B cell (primary cell): ENCODE results near the gene ACAA2. TPM values are rescaled to one million over a fixed set of nuclear protein-coding genes. Genes with fewer than 3 reads are reported as not detected.

Experiments
- ATAC-seq: fragments of 200-7000 bp; cut with Tn5 transposase; one replicate; pipeline ENCODE4 v1.10.0; 2021; ENCODE audit warnings: low read depth, mild to moderate bottlenecking, moderate number of reproducible peaks, moderate library complexity
- CTCF ChIA-PET: fragments of 350-600 bp; sonication (Branson Sonifier 250); formaldehyde crosslinking; loops from one replicate; lab custom pipeline; 2021; ENCODE audit warnings: antibody characterized with exemption, inconsistent platforms; lab: Charles Lee
- POLR2A ChIA-PET: fragments of 350-600 bp; sonication (Branson Sonifier 250); formaldehyde crosslinking; loops from one replicate; lab custom pipeline; 2021; ENCODE audit warnings: antibody characterized with exemption; lab: Charles Lee
- DNase-seq: peaks from one replicate; pipeline ENCODE4 v3.0.0; 2013
- H2AFZ ChIP-seq: 2 replicates; pipeline ENCODE4 v1.6.1; 2012; ENCODE audit warnings: mild to moderate bottlenecking, low read depth, low read length; ENCODE audit not compliant: insufficient read depth, poor library complexity, severe bottlenecking
- H3K27ac ChIP-seq, 2 donors: 1 replicate in 1 of 2; 2 replicates in 1 of 2; pipeline ENCODE4 v1.5.1; 2012 to 2013; ENCODE audit warnings: low read length in 2 of 2, mild to moderate bottlenecking in 2 of 2, moderate library complexity in 1 of 2
- H3K27me3 ChIP-seq, 4 experiments: fragments of 200-600 bp in 1 of 4; sonication (generic) in 1 of 4; replicated peaks in 1 of 4; 1 replicate in 2 of 4; 2 replicates in 2 of 4; pipeline versions ENCODE4 v1.6.1 to v1.7.0; 2013 to 2016; ENCODE audit warnings: low read length in 3 of 4, mild to moderate bottlenecking in 2 of 4, mixed read lengths in 1 of 4, moderate library complexity in 1 of 4; ENCODE audit not compliant: insufficient read depth in 4 of 4, control insufficient read depth in 3 of 4; ENCODE audit errors: control extremely low read depth in 1 of 4
- H3K36me3 ChIP-seq, 2 experiments: replicated peaks in 1 of 2; 1 replicate in 1 of 2; 2 replicates in 1 of 2; pipeline versions ENCODE4 v1.6.1 to v1.7.1; 2013; ENCODE audit warnings: low read length in 1 of 2; ENCODE audit not compliant: insufficient read depth in 2 of 2, control insufficient read depth in 1 of 2; ENCODE audit errors: control extremely low read depth in 1 of 2, extremely low read depth in 1 of 2
- H3K4me1 ChIP-seq, 2 donors: fragments of 200-600 bp in 1 of 2; sonication (generic) in 1 of 2; 1 replicate in 1 of 2; 2 replicates in 1 of 2; pipeline versions ENCODE4 v1.5.1 to v1.6.1; 2013 to 2017; ENCODE audit warnings: low read length in 2 of 2; ENCODE audit not compliant: control insufficient read depth in 2 of 2, insufficient read depth in 2 of 2
- H3K4me2 ChIP-seq: replicated peaks from 2 replicates; pipeline ENCODE3; 2012; ENCODE audit warnings: mild to moderate bottlenecking, low read depth, low read length; ENCODE audit not compliant: poor library complexity, severe bottlenecking
- H3K4me3 ChIP-seq, 5 experiments: fragments of 200-600 bp in 1 of 5; sonication (generic) in 1 of 5; 1 replicate in 3 of 5; 2 replicates in 2 of 5; pipeline versions ENCODE4 v1.5.1 to v1.7.0; 2011 to 2016; ENCODE audit warnings: low read length in 4 of 5, mild to moderate bottlenecking in 4 of 5, low read depth in 2 of 5, control low read depth in 1 of 5, moderate library complexity in 1 of 5; ENCODE audit not compliant: insufficient read depth in 1 of 5; ENCODE audit errors: control extremely low read depth in 1 of 5, extremely low read depth in 1 of 5
- H3K79me2 ChIP-seq: fragments of 200-600 bp; sonication (generic); one replicate; pipeline ENCODE4 v1.6.0; 2016; ENCODE audit warnings: low read length; ENCODE audit not compliant: control insufficient read depth, insufficient read depth
- H3K9ac ChIP-seq: fragments of 200-600 bp; sonication (generic); 2 replicates; pipeline ENCODE4 v1.6.1; 2017; ENCODE audit warnings: mild to moderate bottlenecking, low read length, moderate library complexity
- H3K9me3 ChIP-seq, 3 donors: one replicate each; pipeline versions ENCODE4 v1.6.1 to v1.7.1; 2013; ENCODE audit warnings: low read length in 2 of 3; ENCODE audit not compliant: control insufficient read depth in 2 of 3, insufficient read depth in 1 of 3; ENCODE audit errors: control extremely low read depth in 1 of 3
- H4K20me1 ChIP-seq: 2 replicates; pipeline ENCODE4 v1.6.0; 2012; ENCODE audit warnings: mild to moderate bottlenecking, low read length; ENCODE audit not compliant: insufficient read depth, control insufficient read depth, poor library complexity, severe bottlenecking
- H3K27ac Mint-ChIP-seq: one replicate; pipeline ENCODE4 v1.8.0; 2021; ENCODE audit warnings: mixed read lengths
- H3K27me3 Mint-ChIP-seq: one replicate; pipeline ENCODE4 v1.8.0; 2021; ENCODE audit warnings: mixed read lengths
- H3K4me1 Mint-ChIP-seq: one replicate; pipeline ENCODE4 v1.8.0; 2021; ENCODE audit warnings: mixed read lengths
- H3K4me3 Mint-ChIP-seq: one replicate; pipeline ENCODE4 v1.8.0; 2021; ENCODE audit warnings: mixed read lengths
- H3K9me3 Mint-ChIP-seq: one replicate; pipeline ENCODE4 v1.8.0; 2022; ENCODE audit warnings: mixed read lengths; ENCODE audit not compliant: insufficient read depth
- CTCF ChIP-seq: fragments of 200-600 bp; IDR thresholded peaks from one replicate; pipeline ENCODE4 v1.8.0; 2022; ENCODE audit warnings: antibody characterized with exemption, mild to moderate bottlenecking
- EZH2 ChIP-seq: IDR thresholded peaks from 2 replicates; pipeline ENCODE4 v1.6.1; 2012; ENCODE audit warnings: borderline replicate concordance, low read depth, mild to moderate bottlenecking, moderate library complexity, low read length; ENCODE audit not compliant: insufficient read depth, poor library complexity, severe bottlenecking
- WGBS: methylation state at CpG from one replicate; pipeline ENCODE4 v1.1.5; 2013; ENCODE audit warnings: missing lambda C conversion rate; ENCODE audit not compliant: insufficient coverage; 5-methylcytosine and 5-hydroxymethylcytosine counted together
- intact Hi-C: fragments of 100-400 bp; cut with micrococcal nuclease; formaldehyde crosslinking; loops from one replicate; pipeline ENCODE4 v1.10.0; 2022
- polyA plus RNA-seq: library from polyadenylated mRNA; depleted of rRNA; stranded (reverse); fragments of >200 nt; gene quantifications from 2 replicates; pipeline ENCODE4 v1.2.3, GENCODE V29; 2012
- total RNA-seq, 2 donors: library from RNA; stranded (reverse); fragments of 120-200 nt in 1 of 2; gene quantifications; 1 replicate in 1 of 2; 2 replicates in 1 of 2; pipeline versions ENCODE4 v1.2.3 to v1.2.4, GENCODE V29; 2013 to 2022

The ACAA2 gene
- total and polyA plus RNA-seq, 2 donors (not counting 1 experiment from before 2014, with no cell fraction given): 10.6 to 25.0 TPM

- H3K9ac ChIP-seq: no peak overlapping the region
- no peaks in the 10 kb centered on the region for H3K36me3 ChIP-seq
- H2AFZ ChIP-seq: no peak overlapping the region
- no peak overlapping the region for H3K4me3 Mint-ChIP-seq
- peaks cover 0 to 3% (median 0%) of the 10 kb centered on the region in 3 donors for H3K9me3 ChIP-seq
- DNase-seq (no peak), ATAC-seq (no peak)
- H3K27me3 Mint-ChIP-seq: peaks cover 12% of the 10 kb centered on the region
- no peak overlapping the region for H3K27ac Mint-ChIP-seq
- H3K4me1 ChIP-seq: no peaks in the 10 kb centered on the region
- H3K27ac ChIP-seq: no peak overlapping the region
- TF ChIP-seq CTCF: no peak
- TF ChIP-seq EZH2: no peak
- H3K9me3 Mint-ChIP-seq: peaks cover 2% of the 10 kb centered on the region
- H3K27me3 ChIP-seq: peaks cover 0 to 11% (median 0%) of the 10 kb centered on the region in 4 experiments
- intact Hi-C loops: no loop called here
- POLR2A ChIA-PET: no interaction called here
- H3K4me2 ChIP-seq: no peak overlapping the region
- 92% methylated on average over 4 of the region's 8 CpGs for WGBS
- CTCF ChIA-PET: no interaction called here
- no peak overlapping the region for H3K4me3 ChIP-seq
- H3K4me1 Mint-ChIP-seq: no peaks in the 10 kb centered on the region
- H3K79me2 ChIP-seq: no peaks in the 10 kb centered on the region
- H4K20me1 ChIP-seq: no peaks in the 10 kb centered on the region
Measured at GRCh38 chr18:49744376-49745008, 68.8 kb downstream of the ACAA2 start.

GRCh38 chr18:49743117-49743567 lies 70.2 kb downstream of the ACAA2 start:
- Histone ChIP-seq H3K4me2 (no peak overlapping the region), H3K79me2 (no peaks in the 10 kb centered on the region), H3K9me3 (peaks cover 0 to 3% (median 0%) of the 10 kb centered on the region in 3 donors), H3K9ac (no peak overlapping the region), H3K4me1 (no peaks in the 10 kb centered on the region), H3K4me3 (no peak overlapping the region), H4K20me1 (no peaks in the 10 kb centered on the region), H2AFZ (no peak overlapping the region), H3K27me3 (peaks cover 0 to 11% (median 0%) of the 10 kb centered on the region in 4 experiments), H3K36me3 (no peaks in the 10 kb centered on the region), H3K27ac (no peak overlapping the region)
- H3K4me3 Mint-ChIP-seq: no peak overlapping the region
- TF ChIP-seq EZH2: no peak
- no peak for TF ChIP-seq CTCF
- H3K4me1 Mint-ChIP-seq: no peaks in the 10 kb centered on the region
- peaks cover 12% of the 10 kb centered on the region for H3K27me3 Mint-ChIP-seq
- WGBS: 88% methylated on average over 5 of the region's 5 CpGs
- intact Hi-C loops: no loop called here
- no peak for ATAC-seq
- no peak overlapping the region for H3K27ac Mint-ChIP-seq
- H3K9me3 Mint-ChIP-seq: peaks cover 2% of the 10 kb centered on the region
- POLR2A ChIA-PET: no interaction called here
- CTCF ChIA-PET: no interaction called here
- no peak for DNase-seq
